CD4-positive, alpha-beta T cell treated with Interleukin-2 at 100 ng/mL for 4 hours (primary cell): Measurements from ENCODE around the gene CPED1.
"Not testable (repeated sequence)": the region's sequence is repeated elsewhere in the genome, so short reads cannot be mapped to it uniquely, and the experiment has no call there.

ENCODE experiments used
- DNase-seq: peaks from one replicate; pipeline ENCODE4 v3.0.0-alpha.2; 2020; ENCODE audit warnings: low spot score

CPED1 gene

DNA sequence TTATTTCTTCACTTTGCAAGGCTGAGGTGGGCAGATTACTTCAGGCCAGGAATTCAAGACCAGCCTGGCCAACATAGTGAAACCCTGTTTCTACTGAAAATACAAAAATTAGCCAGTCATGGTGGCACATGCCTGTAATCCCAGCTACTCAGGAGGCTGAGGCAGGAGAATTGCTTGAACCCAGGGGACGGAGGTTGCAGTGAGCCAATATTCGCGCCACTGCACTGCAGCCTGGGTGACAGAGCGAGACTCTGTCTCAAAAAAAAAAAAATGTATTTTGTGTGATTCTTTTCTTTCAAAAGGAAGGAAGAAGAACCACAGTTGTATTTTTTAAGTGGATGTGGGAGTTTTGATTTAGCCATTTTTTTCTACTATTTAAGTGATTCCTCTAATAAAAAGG lies 195.4 kb downstream of the CPED1 start:
- DNase-seq: not testable (repeated sequence)

DNA sequence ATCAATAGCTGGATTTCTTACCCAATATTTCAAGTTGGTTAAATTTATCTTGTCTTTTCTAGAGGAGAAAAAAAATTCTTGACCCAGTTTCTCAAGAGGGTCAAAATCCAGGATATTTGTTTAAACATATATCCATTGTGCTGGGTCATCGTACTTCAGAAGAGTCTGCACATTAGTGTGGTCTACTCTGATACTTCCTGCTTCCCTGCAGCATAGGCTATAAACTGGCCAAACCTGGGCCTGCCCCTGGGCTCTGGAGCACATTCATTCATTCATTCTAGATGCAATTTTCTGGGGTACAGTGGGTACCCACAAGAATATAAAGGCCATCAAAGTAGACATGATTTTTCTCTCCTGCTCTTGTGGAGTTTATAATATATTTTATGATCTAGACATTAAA lies 198.2 kb downstream of the CPED1 start:
- no peak for DNase-seq

DNA sequence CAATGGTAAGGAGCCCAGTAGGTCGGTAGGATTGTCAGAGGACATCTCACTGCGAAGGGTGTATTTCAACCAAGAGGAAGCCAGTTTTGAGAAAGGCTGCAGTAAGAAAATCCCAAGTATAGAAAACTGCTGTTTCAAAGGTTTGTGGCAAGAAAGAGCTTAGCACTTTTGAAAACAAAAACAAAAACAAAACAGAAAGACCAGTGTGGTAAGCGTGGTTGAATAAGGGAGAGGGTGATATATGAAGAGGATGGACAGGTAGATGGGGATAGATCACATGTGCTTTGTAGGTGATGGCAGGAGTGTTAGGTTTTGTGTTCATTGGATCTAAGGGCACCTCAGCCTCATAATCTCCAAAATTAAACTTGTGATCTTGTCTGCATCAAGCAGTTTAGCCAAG lies 198.7 kb downstream of the CPED1 start:
- DNase-seq: no peak

DNA sequence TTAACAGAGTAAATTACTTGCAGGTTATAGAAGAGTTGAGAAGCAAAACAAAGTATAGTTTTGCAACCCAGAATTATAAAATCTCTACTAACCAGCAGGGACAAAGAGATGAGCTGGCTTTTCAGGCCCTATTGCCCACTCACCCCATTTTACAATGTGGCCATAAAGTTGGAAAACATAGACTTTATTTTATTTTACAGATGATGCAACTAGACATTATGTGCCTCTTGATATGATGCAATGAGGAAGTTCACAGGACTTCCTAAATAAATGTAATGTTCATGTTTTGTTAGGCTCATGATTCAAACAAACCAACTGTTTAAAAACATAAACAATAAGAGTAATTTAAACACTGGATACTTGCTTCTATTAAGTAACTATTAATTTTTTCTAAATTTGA lies 199.2 kb downstream of the CPED1 start:
- no peak for DNase-seq

DNA sequence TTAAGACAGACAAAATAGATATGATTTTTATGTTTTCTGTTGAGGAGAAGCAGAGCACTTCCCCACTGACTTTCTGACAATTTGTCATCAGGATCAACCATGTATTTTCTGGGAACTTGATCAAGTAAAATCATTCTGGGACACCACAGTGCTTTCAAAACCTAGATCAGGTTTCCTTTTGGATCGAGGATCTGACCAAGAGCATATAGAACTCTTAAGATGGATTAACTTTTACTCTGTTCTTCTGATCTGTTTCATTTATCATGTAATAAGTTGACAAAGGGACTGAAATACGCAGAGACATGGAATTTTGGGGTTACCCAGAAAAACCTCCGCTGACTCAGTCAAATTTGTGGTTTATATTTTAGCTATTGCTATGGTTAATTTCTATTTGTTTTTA lies 204.3 kb downstream of the CPED1 start:
- no peak for DNase-seq

DNA sequence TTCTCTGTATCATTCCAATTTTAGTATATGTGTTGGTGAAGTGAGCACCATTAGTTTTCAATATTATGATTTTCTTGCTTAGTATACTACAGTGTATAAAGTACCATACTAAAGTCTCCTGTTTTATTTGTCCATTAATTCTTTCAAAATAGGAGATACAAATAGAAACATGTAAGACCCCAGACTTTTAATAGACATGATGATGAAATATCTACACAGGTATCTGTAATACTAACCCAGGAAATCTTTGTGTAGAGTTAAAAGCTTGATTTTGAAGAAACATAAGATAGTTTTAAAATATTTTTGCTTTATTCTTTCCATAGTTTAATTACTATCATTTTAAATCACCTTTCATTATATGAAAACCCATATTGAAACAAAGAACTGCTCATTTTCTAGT lies 206.5 kb downstream of the CPED1 start:
- no peak for DNase-seq

DNA sequence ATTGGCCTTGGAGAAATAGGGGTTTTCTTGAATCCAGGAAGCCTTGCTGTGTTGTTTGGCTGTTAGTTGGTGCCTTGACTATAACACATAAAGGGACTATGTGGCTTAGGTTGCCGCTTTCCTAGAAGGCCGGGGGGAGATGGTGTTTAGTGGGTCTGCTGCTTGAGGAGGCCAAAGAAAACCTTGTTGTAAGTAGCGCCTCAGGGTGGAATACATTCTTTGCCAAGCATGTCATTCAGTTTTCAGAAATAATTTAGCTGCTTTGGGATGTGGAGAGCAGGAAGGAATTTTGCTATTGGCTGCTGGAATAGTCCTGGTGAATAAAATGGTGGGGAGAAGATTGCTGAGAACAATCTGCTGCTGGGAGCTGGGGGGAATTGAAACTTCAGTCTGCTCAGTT lies 207.4 kb downstream of the CPED1 start:
- DNase-seq: no peak

DNA sequence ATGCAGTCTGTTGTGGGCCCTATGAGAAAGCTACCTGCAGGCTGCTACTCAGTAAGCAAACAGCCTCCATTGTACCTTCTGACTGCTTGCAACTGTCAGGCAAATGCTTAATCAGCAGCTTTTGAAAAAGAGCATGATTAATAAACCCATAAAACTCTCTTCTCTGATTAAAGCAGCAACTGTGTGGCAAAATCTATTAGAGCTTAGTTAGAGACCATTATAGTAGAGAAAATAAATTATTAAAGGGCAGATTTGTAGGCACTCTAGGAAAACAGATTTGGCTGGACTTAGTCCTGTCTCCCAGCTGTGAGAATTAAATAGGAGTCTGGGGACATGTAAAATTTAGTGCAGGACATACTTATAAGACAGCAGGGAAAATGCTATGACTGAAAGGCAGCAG lies 207.8 kb downstream of the CPED1 start:
- DNase-seq: no peak

DNA sequence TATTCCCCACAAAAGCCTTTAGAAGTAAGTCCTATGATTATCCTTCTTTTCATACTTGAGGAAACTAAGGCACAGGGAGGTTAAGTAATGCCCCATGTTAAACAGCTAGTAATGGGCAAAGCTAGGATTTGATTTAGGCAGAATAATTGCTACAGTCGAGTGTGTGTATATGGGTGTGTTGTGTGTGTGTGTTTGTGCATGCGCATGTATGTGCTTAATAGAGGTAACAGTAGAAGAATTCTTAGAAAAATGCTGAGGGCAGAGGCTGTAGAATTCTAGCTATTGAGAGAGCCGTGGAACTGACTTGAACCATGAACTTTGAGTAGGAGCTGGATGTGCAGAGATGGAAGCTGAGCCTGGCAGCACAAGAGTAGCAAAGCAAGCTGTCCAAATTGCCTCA lies 208.9 kb downstream of the CPED1 start:
- no peak for DNase-seq

DNA sequence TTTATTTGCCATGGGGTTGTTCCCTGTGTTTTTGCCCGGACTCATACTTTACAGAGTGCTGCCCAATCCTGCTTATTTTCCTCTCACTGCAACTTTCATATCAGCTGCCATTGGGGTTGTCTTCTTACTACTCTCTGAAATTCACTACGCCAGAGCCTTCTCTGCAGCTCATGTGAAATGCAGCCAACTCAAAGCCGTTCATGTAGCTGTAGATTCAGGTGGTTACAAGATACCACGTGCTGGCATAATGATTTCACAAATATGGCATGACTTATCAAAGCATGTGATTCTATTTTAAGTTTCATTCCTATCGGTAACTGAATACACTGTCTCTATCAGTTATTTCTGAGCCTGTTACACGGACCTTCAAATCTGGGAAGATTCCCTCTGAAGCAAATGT lies 210.0 kb downstream of the CPED1 start:
- DNase-seq: no peak

DNA sequence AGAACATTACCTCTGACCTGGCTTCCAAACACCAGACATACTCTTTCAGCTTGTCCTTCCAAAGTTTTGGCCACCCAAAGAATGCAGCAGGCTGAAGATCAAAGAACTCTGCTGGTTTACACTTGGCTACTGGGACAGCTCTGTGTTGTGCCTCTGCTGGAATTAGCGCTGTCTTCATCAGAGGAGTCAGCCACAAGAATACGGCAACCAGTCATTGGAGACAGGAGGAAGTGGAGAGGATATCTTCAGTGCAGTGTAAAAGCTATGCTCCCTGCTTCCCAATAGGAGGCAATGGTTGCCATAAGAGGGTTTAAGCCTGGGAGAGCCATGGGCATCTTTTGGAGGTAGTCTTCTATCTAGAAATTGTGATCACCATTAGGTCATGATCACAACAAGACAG lies 213.6 kb downstream of the CPED1 start:
- DNase-seq: no peak

DNA sequence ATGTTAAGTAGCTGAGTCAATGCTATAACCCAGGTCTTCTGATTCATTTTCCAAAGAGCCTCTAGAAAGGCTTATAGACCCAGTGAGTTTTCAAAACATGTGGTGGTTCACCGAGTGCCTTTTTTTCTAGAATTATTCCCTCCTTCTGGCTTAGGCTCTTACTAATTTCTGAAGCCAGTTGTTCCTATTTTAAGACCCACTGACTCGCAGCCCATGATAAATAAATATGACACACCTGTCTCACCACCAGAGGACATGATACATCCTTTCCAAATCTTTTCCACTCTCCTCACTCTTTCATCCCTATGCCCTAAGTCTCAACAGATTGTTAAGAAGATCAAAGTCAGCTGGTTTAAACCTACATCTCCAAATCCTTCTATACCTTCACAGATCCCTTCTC lies 214.3 kb downstream of the CPED1 start:
- DNase-seq: no peak

DNA sequence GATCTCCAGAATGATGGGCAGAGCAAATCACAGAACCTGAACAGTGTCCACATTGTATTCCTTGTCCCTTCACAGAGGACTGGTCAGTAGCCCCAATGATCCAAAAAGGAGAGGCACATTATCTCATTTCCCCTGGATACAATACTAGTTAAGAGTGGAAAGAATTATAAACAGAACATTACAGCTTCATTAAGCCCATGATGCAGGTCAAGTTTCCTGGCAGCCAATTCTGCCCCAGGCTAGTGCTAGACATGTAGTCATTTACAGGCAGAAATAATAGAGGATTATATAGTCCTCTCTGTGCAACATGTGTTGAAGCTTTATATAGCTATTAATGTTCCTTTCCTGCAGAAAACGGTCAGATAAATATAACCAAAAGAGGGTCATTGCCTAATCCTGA lies 216.0 kb downstream of the CPED1 start:
- DNase-seq: no peak

DNA sequence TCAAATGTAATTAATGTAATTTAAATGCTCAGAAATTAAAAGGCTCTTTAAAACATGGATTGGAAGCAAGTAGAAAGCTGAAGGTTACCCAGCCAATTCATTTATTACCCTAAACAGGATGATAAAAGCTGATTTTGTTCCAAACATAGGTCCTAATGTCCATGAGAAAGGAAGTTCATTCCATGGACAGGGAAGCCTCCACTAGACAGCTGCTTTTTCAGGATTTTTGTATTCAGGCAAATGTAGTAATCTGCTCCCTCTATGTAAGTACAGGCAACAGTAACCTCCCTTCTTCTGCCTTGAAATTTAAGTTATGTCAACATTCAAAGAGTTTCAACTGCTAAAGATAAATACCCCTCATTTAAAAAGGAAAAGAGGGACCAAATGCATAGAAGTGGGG lies 217.3 kb downstream of the CPED1 start:
- DNase-seq: no peak

DNA sequence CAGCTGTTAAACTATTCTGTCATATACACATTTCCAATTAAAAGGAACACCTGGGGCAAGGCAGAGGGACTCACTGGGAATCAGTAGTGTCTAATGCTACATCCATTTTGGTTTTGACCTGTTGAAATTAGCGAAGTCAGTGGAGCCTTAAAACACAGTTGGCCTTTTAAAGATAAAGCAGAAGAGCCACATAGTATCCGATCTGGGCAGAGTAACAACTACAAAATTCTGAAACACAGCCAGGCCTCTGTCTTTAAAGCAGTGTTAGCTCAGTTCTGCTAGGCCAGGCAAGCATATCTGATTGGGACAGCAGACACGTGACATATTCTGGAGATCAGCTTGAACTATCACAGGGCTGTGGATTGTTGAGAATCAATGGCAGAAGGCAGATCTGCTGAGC lies 222.7 kb downstream of the CPED1 start:
- no peak for DNase-seq

DNA sequence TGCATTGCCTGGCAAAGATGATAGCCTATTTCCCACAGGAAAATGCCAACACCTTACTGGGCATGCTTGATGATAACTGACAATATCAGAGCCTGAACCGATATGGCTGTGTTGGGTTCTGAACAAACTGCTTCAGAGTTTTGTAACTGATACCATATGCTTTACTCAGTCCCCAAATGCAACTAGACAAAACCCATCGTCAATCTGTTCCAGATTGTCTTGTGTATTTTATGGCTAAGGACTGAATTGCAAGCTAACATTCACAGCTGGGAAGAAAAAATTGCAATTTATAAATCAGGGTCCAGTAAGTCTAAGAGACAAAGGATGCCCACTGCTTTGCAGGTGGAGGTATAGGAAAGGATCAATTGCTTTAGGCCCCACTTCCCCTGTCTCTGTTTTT lies 223.5 kb downstream of the CPED1 start:
- no peak for DNase-seq

DNA sequence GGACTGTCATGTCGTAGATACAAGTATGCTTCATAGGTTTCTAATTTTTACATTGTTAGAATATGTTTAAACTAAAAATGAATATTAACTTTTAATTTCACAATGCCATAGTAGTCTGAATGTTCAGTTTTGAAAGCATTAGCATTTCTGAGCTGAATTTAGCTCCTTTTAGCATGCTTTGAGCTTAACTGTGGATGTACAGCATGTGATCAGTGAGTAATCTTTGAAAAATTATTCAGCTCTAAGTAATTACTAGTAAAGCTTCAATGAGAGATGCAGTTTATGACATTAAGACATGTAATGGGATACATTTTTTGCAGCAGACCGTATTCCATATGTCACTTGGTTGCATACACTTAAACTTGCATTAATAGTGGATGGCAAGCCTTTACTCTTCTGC lies 226.1 kb downstream of the CPED1 start:
- DNase-seq: no peak

DNA sequence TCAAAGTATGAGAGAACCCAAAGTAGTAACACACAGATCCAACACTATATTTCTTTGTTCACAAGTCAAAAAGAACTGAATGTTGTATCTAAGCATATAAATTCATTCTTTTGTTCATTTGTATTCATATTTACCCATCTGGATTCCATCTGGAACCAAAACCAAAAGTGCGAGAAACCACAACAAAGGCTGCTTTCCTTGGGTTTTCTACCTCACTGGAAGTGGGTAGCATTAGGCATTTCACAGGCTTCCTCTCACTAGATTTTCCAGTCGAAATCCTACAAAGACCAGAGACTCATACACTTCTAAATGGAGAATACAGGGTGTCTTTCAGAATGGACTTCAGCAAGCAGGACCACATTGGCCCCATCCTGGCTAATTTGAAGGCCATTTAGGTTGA lies 230.5 kb downstream of the CPED1 start:
- no peak for DNase-seq

DNA sequence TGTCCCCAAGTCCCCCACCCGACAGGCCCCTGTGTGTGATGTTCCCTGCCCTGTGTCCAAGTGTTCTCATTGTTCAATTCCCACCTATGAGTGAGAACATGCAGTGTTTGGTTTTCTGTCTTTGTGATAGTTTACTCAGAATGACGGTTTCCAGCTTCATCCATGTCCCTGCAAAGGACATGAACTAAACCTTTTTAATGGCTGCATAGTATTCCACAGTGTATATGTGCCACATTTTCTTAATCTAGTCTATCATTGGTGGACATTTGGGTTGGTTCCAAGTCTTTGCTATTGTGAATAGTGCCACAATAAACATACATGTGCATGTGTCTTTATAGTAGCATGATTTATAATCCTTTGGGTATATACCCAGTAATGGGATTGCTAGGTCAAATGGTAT lies 232.6 kb downstream of the CPED1 start:
- DNase-seq: not testable (repeated sequence)

DNA sequence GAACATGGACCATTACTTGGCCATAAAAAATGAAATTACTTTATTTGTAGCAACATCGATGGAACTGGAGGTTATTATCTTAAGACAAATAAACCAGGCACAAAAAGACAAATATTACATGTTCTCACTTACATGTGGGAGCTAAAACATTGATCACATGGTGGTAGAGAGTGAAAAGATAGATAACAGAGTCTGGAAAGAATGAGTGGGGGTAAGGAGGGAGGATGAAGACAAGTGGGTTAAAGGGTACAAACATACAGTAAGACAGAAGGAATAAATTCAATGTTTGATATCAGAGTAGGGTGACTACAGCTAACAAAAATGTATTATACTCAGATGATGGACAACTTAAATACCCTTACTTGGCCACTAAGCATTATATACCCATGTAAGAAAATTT lies 240.3 kb downstream of the CPED1 start:
- DNase-seq: no peak

DNA sequence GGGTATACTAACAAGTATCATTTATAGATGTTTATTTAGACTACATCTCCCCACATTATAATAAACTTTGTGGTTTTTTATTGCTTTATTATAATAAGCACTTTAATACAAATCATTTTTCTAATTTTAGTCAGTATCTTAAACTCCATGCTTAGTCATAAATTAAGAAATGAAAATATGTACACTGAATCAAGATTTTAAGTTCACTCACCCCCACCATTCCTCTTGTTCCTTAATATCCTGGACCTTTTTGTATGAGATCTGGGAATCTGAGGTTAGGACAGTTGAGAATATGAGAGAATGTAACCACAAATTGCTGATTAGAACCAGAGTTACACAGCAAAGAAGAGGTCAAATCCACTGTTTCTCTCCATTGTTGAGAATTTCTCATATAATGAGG lies 246.7 kb downstream of the CPED1 start:
- DNase-seq: no peak

DNA sequence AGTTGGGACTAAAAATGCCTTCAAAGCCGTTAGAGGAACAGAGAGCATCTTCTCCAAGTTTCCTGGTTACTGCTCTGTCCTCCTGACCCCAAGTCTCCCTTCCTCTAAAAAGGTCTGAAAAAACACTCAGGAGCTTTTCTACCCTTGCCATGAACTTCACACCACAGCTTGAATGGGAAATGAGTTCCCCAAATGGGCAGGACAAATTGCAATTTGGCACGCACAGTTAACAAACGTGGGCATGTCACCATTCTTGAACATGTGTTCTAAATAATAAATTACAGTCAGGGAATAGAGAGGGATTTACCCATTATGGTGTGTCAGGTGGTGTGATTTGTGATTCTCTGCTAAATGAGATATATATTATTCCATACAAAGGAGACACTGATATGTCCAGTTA lies 249.1 kb downstream of the CPED1 start:
- no peak for DNase-seq

DNA sequence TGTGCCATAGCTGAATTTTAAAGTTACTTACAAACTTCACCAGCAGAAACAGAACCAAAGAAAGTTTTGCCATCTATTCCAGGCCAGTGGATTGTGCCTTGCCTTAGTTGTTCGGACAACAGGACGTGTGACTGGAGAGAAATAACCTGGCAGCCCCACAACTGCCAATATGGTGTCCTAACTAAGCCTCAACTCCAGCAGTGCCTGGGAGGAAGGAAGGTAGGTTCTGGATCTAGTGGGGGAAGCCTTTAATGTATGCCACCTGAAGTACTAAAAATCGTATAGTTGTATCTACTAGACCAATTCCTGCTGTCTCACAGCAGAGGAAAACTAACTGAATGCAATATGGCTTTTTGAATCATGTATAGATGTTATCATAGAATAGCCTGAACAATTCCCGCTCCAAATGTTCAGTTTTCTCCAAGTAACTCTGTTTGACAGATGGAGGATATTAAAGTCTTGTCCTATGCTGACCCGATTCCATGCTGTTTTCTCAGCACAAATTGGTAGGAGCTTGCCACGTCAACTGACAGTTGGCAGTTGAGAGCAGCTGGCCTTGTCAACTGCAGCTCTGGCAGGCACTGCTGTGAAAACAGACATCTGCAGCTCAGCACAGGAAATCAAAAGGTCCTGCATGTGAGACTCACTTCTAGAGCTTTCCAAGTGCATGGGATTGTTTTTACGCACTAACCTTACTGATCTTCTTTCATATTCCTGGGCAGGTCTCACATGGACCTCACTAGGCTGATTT lies 255.8 kb downstream of the CPED1 start:
- no peak for DNase-seq

DNA sequence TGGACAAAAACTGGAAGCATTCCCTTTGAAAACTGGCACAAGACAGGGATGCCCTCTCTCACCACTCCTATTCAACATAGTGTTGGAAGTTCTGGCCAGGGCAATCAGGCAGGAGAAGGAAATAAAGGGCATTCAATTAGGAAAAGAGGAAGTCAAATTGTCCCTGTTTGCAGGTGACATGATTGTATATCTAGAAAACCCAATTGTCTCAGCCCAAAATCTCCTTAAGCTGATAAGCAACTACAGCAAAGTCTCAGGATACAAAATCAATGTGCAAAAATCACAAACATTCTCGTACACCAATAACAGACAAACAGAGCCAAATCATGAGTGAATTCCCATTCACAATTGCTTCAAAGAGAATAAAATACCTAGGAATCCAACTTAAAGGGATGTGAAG lies 262.9 kb downstream of the CPED1 start:
- DNase-seq: not testable (repeated sequence)
